ENCODE results near the gene SLC43A2.
A peak's percentile ranks its signal among the peaks of the same experiment; 100 is the strongest.

SLC43A2 gene

GRCh38 chr17:1565877-1566276, 62.8 kb downstream of the SLC43A2 start:
- no peak for TF ChIP-seq CTCF (IDR thresholded peaks at IDR 0.05)

GRCh38 chr17:1563786-1564613, 64.6 kb downstream of the SLC43A2 start:
- TF ChIP-seq CTCF (IDR thresholded peaks at IDR 0.05): no peak

- TF ChIP-seq CTCF (IDR thresholded peaks at IDR 0.05): no peak
Measured at GRCh38 chr17:1562176-1562643, 66.4 kb downstream of the SLC43A2 start.

- TF ChIP-seq CTCF (IDR thresholded peaks at IDR 0.05): 0 out of 2 replicates have a peak, but pooled peaks have one; percentile 27
Measured at GRCh38 chr17:1561420-1562175, 67.0 kb downstream of the SLC43A2 start.

GRCh38 chr17:1560858-1561355, 67.7 kb downstream of the SLC43A2 start:
- TF ChIP-seq CTCF (IDR thresholded peaks at IDR 0.05): no peak

- TF ChIP-seq CTCF (IDR thresholded peaks at IDR 0.05): no peak
Measured at GRCh38 chr17:1560101-1560857, 68.4 kb downstream of the SLC43A2 start.
